Activated naive CD8-positive, alpha-beta T cell treated with anti-CD3 and anti-CD28 coated beads for 36 hours (primary cell): ENCODE results near the gene COL4A5. TPM values are rescaled to one million over a fixed set of nuclear protein-coding genes. Genes with fewer than 3 reads are reported as not detected.
A peak's percentile ranks its signal among the peaks of the same experiment; 100 is the strongest.
"Not testable (repeated sequence)": the region's sequence is repeated elsewhere in the genome, so short reads cannot be mapped to it uniquely, and the experiment has no call there.

ENCODE experiments used
- DNase-seq: peaks from one replicate; pipeline ENCODE4 v3.0.0; 2021
- H3K27ac Mint-ChIP-seq: one replicate; pipeline ENCODE4 v1.8.0; 2022; ENCODE audit warnings: mild to moderate bottlenecking, moderate library complexity, mixed read lengths
- H3K27me3 Mint-ChIP-seq: one replicate; pipeline ENCODE4 v1.8.0; 2022; ENCODE audit warnings: mild to moderate bottlenecking, mixed read lengths
- H3K36me3 Mint-ChIP-seq: one replicate; pipeline ENCODE4 v1.8.0; 2021; ENCODE audit warnings: mild to moderate bottlenecking, mixed read lengths
- H3K4me1 Mint-ChIP-seq: one replicate; pipeline ENCODE4 v1.8.0; 2021; ENCODE audit warnings: mixed read lengths
- H3K4me3 Mint-ChIP-seq: one replicate; pipeline ENCODE4 v1.8.0; 2022; ENCODE audit warnings: mild to moderate bottlenecking, moderate library complexity, mixed read lengths
- H3K9me3 Mint-ChIP-seq: one replicate; pipeline ENCODE4 v1.8.0; 2022; ENCODE audit warnings: mixed read lengths
- total RNA-seq, 2 experiments: library from RNA; stranded (reverse); gene quantifications; one replicate each; pipeline ENCODE4 v1.2.3, GENCODE V29; 2021

Gene COL4A5
- total RNA-seq, 2 experiments from 2014 or later = not detected

GRCh38 chrX:108437349-108438109, 2.1 kb upstream of the COL4A5 start:
- Mint-ChIP-seq H3K4me3 (no peak overlapping the region), H3K27me3 (peaks cover 35% of the 10 kb centered on the region), H3K4me1 (peaks cover 4% of the 10 kb centered on the region), H3K27ac (no peak overlapping the region), H3K9me3 (no peaks in the 10 kb centered on the region), H3K36me3 (no peaks in the 10 kb centered on the region)
- no peak for DNase-seq

GRCh38 chrX:108438110-108438623, 1.5 kb upstream of the COL4A5 start, which contains the start of gene COL4A6:
COL4A6 (minus strand) TSS chrX:108438422; CDS start chrX:108438196, 226 bp downstream.
- H3K27ac Mint-ChIP-seq = no peak within 1 kb of the TSS
- H3K4me3 Mint-ChIP-seq = no peak within 1 kb of the TSS
- peaks cover 38% of the 10 kb centered on the region for H3K27me3 Mint-ChIP-seq
- no peaks in the 10 kb centered on the region for H3K36me3 Mint-ChIP-seq
- no peak for DNase-seq
- no peaks in the 10 kb centered on the region for H3K9me3 Mint-ChIP-seq
- peaks cover 4% of the 10 kb centered on the region for H3K4me1 Mint-ChIP-seq

GRCh38 chrX:108439961-108440696, 491 bp downstream of the COL4A5 start:
- peaks cover 4% of the 10 kb centered on the region for H3K4me1 Mint-ChIP-seq
- no peaks in the 10 kb centered on the region for H3K36me3 Mint-ChIP-seq
- peak overlapping the region; percentile 50 for H3K4me3 Mint-ChIP-seq
- no peak for DNase-seq
- no peaks in the 10 kb centered on the region for H3K9me3 Mint-ChIP-seq
- peaks cover 38% of the 10 kb centered on the region for H3K27me3 Mint-ChIP-seq
- H3K27ac Mint-ChIP-seq = no peak overlapping the region

GRCh38 chrX:108442901-108443464, 3.3 kb downstream of the COL4A5 start:
- no peak for DNase-seq
- Mint-ChIP-seq H3K27ac (no peak overlapping the region), H3K4me1 (peaks cover 2% of the 10 kb centered on the region), H3K4me3 (no peak overlapping the region), H3K27me3 (peaks cover 31% of the 10 kb centered on the region), H3K9me3 (no peaks in the 10 kb centered on the region), H3K36me3 (no peaks in the 10 kb centered on the region)

GRCh38 chrX:108447303-108447702, 7.7 kb downstream of the COL4A5 start:
- H3K27me3 Mint-ChIP-seq = peaks cover 4% of the 10 kb centered on the region
- H3K27ac Mint-ChIP-seq = no peak overlapping the region
- H3K4me1 Mint-ChIP-seq = no peaks in the 10 kb centered on the region
- DNase-seq = no peak
- no peaks in the 10 kb centered on the region for H3K36me3 Mint-ChIP-seq
- H3K9me3 Mint-ChIP-seq = no peaks in the 10 kb centered on the region
- H3K4me3 Mint-ChIP-seq = no peak overlapping the region

GRCh38 chrX:108453841-108454240, 14.2 kb downstream of the COL4A5 start:
- Mint-ChIP-seq H3K4me3 (no peak overlapping the region), H3K27ac (no peak overlapping the region), H3K36me3 (no peaks in the 10 kb centered on the region), H3K9me3 (peaks cover 2% of the 10 kb centered on the region), H3K4me1 (no peaks in the 10 kb centered on the region), H3K27me3 (no peaks in the 10 kb centered on the region)
- no peak for DNase-seq

GRCh38 chrX:108456971-108457477, 17.4 kb downstream of the COL4A5 start:
- no peak overlapping the region for H3K27ac Mint-ChIP-seq
- H3K9me3 Mint-ChIP-seq = peaks cover 2% of the 10 kb centered on the region
- H3K27me3 Mint-ChIP-seq = no peaks in the 10 kb centered on the region
- no peaks in the 10 kb centered on the region for H3K4me1 Mint-ChIP-seq
- no peaks in the 10 kb centered on the region for H3K36me3 Mint-ChIP-seq
- DNase-seq = no peak
- H3K4me3 Mint-ChIP-seq = no peak overlapping the region

- no peaks in the 10 kb centered on the region for H3K36me3 Mint-ChIP-seq
- H3K27ac Mint-ChIP-seq = no peak overlapping the region
- no peaks in the 10 kb centered on the region for H3K9me3 Mint-ChIP-seq
- no peak for DNase-seq
- H3K4me1 Mint-ChIP-seq = no peaks in the 10 kb centered on the region
- no peak overlapping the region for H3K4me3 Mint-ChIP-seq
- no peaks in the 10 kb centered on the region for H3K27me3 Mint-ChIP-seq
These were observed 25.0 kb downstream of the COL4A5 start for GRCh38 chrX:108464604-108465003.

- DNase-seq = no peak
- no peak overlapping the region for H3K27ac Mint-ChIP-seq
- H3K27me3 Mint-ChIP-seq = no peaks in the 10 kb centered on the region
- H3K9me3 Mint-ChIP-seq = no peaks in the 10 kb centered on the region
- H3K4me1 Mint-ChIP-seq = no peaks in the 10 kb centered on the region
- H3K4me3 Mint-ChIP-seq = no peak overlapping the region
- H3K36me3 Mint-ChIP-seq = no peaks in the 10 kb centered on the region
These were observed 28.8 kb downstream of the COL4A5 start for GRCh38 chrX:108468486-108468885.

- Mint-ChIP-seq H3K9me3 (no peaks in the 10 kb centered on the region), H3K27me3 (no peaks in the 10 kb centered on the region), H3K27ac (no peak overlapping the region), H3K4me1 (no peaks in the 10 kb centered on the region), H3K36me3 (no peaks in the 10 kb centered on the region), H3K4me3 (no peak overlapping the region)
- no peak for DNase-seq
These were observed 34.3 kb downstream of the COL4A5 start for GRCh38 chrX:108473979-108474378.

- not testable (repeated sequence) for H3K27me3 Mint-ChIP-seq
These were observed 41.9 kb downstream of the COL4A5 start for GRCh38 chrX:108481528-108481927.

GRCh38 chrX:108484251-108484650, 44.6 kb downstream of the COL4A5 start:
- Mint-ChIP-seq H3K36me3 (no peaks in the 10 kb centered on the region), H3K9me3 (no peaks in the 10 kb centered on the region), H3K4me3 (no peak overlapping the region), H3K27ac (no peak overlapping the region), H3K4me1 (no peaks in the 10 kb centered on the region), H3K27me3 (no peaks in the 10 kb centered on the region)
- DNase-seq = no peak

More at GRCh38 chrX:108481528-108481927, 41.9 kb downstream of the COL4A5 start:
- not testable (repeated sequence) for DNase-seq, H3K4me1 Mint-ChIP-seq, H3K4me3 Mint-ChIP-seq, H3K9me3 Mint-ChIP-seq, H3K36me3 Mint-ChIP-seq, H3K27ac Mint-ChIP-seq

GRCh38 chrX:108485960-108486359, 46.3 kb downstream of the COL4A5 start:
- Mint-ChIP-seq H3K9me3 (no peaks in the 10 kb centered on the region), H3K27ac (no peak overlapping the region), H3K4me3 (no peak overlapping the region), H3K36me3 (no peaks in the 10 kb centered on the region), H3K27me3 (no peaks in the 10 kb centered on the region), H3K4me1 (no peaks in the 10 kb centered on the region)
- DNase-seq = no peak

GRCh38 chrX:108494406-108495090, 54.9 kb downstream of the COL4A5 start:
- H3K27me3 Mint-ChIP-seq = no peaks in the 10 kb centered on the region

GRCh38 chrX:108511721-108512120, 72.1 kb downstream of the COL4A5 start:
- no peaks in the 10 kb centered on the region for H3K4me1 Mint-ChIP-seq
- no peaks in the 10 kb centered on the region for H3K36me3 Mint-ChIP-seq
- H3K27ac Mint-ChIP-seq = no peak overlapping the region
- H3K4me3 Mint-ChIP-seq = no peak overlapping the region
- no peak for DNase-seq
- H3K9me3 Mint-ChIP-seq = peaks cover 2% of the 10 kb centered on the region
- H3K27me3 Mint-ChIP-seq = no peaks in the 10 kb centered on the region

More at GRCh38 chrX:108494406-108495090, 54.9 kb downstream of the COL4A5 start:
- H3K27ac Mint-ChIP-seq = no peak overlapping the region
- no peak for DNase-seq
- no peaks in the 10 kb centered on the region for H3K36me3 Mint-ChIP-seq
- H3K9me3 Mint-ChIP-seq = no peaks in the 10 kb centered on the region
- H3K4me3 Mint-ChIP-seq = no peak overlapping the region
- H3K4me1 Mint-ChIP-seq = no peaks in the 10 kb centered on the region
